ENCODE measurements around the gene GRM4.

DNA sequence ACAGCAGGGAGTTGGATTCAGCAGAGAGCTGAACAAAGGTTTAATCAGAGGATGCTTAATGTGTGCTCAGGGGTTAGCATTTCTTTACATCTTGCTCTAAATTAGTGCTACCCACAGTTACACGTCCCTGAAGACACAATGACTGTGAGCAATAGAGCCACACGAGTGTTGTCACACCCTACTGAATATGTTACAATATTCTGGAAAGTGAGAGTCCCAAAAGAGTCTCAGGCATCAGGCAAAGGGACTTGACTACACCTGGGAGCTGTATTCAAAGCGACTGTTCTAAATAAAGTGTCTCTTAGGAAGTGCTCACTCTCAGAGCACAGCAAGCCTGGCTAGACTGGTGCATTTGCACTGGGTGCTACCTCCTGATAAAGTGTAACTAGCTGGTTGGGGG, 108.7 kb downstream of the GRM4 start:
- TF ChIP-seq, protein P1, sequence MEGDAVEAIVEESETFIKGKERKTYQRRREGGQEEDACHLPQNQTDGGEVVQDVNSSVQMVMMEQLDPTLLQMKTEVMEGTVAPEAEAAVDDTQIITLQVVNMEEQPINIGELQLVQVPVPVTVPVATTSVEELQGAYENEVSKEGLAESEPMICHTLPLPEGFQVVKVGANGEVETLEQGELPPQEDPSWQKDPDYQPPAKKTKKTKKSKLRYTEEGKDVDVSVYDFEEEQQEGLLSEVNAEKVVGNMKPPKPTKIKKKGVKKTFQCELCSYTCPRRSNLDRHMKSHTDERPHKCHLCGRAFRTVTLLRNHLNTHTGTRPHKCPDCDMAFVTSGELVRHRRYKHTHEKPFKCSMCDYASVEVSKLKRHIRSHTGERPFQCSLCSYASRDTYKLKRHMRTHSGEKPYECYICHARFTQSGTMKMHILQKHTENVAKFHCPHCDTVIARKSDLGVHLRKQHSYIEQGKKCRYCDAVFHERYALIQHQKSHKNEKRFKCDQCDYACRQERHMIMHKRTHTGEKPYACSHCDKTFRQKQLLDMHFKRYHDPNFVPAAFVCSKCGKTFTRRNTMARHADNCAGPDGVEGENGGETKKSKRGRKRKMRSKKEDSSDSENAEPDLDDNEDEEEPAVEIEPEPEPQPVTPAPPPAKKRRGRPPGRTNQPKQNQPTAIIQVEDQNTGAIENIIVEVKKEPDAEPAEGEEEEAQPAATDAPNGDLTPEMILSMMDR (conservative IDR thresholded peaks at IDR 0.05; ENCODE audit: low read depth, low read length), result no peak
- TF ChIP-seq EZH2 (IDR thresholded peaks at IDR 0.05; ENCODE audit: borderline replicate concordance, low read depth, low read length, poor library complexity, severe bottlenecking), result no peak
